H1 (cell line): ENCODE results near the gene SV2A. TPM values are rescaled to one million over a fixed set of nuclear protein-coding genes. Genes with fewer than 3 reads are reported as not detected.

Experiments
- CTCF ChIA-PET: fragments of 300-600 bp; sonication (Branson Sonifier 250); formaldehyde crosslinking; loops from one replicate; lab custom pipeline; 2021; ENCODE audit not compliant: partially characterized antibody; lab: Charles Lee
- POLR2A ChIA-PET: fragments of 300-600 bp; sonication (Branson Sonifier 250); formaldehyde crosslinking; loops from one replicate; lab custom pipeline; 2021; ENCODE audit warnings: inconsistent platforms; ENCODE audit not compliant: partially characterized antibody; lab: Charles Lee
- DNase-seq, 2 experiments: peaks; one replicate each; pipeline versions ENCODE4 v3.0.0 to v3.0.0-alpha.2; 2010 to 2022; ENCODE audit warnings: low spot score in 2 of 2, low read depth in 1 of 2, mixed read lengths in 1 of 2
- FAIRE-seq: peaks from 2 replicates; lab custom pipeline; 2011; peaks lifted over from hg19 to GRCh38; lab: Jason Lieb, UNC
- H2AFZ ChIP-seq: 2 replicates; pipeline ENCODE4 v1.8.1; 2012; ENCODE audit warnings: low read length, inconsistent platforms
- H2AK5ac ChIP-seq: 2 replicates; pipeline ENCODE4 v1.6.1; 2013; ENCODE audit warnings: low read depth, low read length
- H2BK120ac ChIP-seq: replicated peaks from 2 replicates; pipeline ENCODE3; 2013; ENCODE audit warnings: low read depth, low read length, inconsistent platforms
- H2BK12ac ChIP-seq: 2 replicates; pipeline ENCODE4 v1.6.1; 2013; ENCODE audit warnings: low read depth, low read length
- H2BK15ac ChIP-seq: 2 replicates; pipeline ENCODE4 v1.6.1; 2013; ENCODE audit warnings: low read length
- H2BK20ac ChIP-seq: 2 replicates; pipeline ENCODE4 v1.6.1; 2013; ENCODE audit warnings: low read length
- H2BK5ac ChIP-seq: 2 replicates; pipeline ENCODE4 v1.6.1; 2013; ENCODE audit warnings: low read depth, low read length
- H3K14ac ChIP-seq: 2 replicates; pipeline ENCODE4 v1.6.1; 2013; ENCODE audit warnings: inconsistent platforms; ENCODE audit not compliant: insufficient read length
- H3K18ac ChIP-seq: 2 replicates; pipeline ENCODE4 v1.6.1; 2013; ENCODE audit warnings: low read length; ENCODE audit errors: extremely low read depth
- H3K23ac ChIP-seq: 2 replicates; pipeline ENCODE4 v1.6.1; 2013; ENCODE audit warnings: inconsistent platforms; ENCODE audit not compliant: insufficient read length
- H3K23me2 ChIP-seq: 2 replicates; pipeline ENCODE4 v1.6.1; 2013; ENCODE audit warnings: low read depth, low read length
- H3K27ac ChIP-seq: 2 replicates; pipeline ENCODE4 v1.6.1; 2011; ENCODE audit warnings: low read depth, low read length, inconsistent platforms
- H3K27me3 ChIP-seq, 4 experiments: replicated peaks in 1 of 4; 1 replicate in 1 of 4; 2 replicates in 3 of 4; pipeline versions ENCODE4 v1.6.1 to v1.8.1; 2011 to 2013; ENCODE audit warnings: low read length in 3 of 4, mild to moderate bottlenecking in 3 of 4, inconsistent platforms in 2 of 4, mixed read lengths in 2 of 4, moderate library complexity in 1 of 4; ENCODE audit not compliant: control insufficient read depth in 3 of 4, insufficient read depth in 3 of 4; ENCODE audit errors: extremely low read depth in 1 of 4
- H3K36me3 ChIP-seq, 4 experiments: 2 replicates each; pipeline versions ENCODE4 v1.6.1 to v1.8.1; 2011 to 2013; ENCODE audit warnings: mild to moderate bottlenecking in 4 of 4, low read length in 3 of 4, moderate library complexity in 2 of 4, control low read depth in 1 of 4, inconsistent platforms in 1 of 4; ENCODE audit not compliant: insufficient read depth in 4 of 4, control insufficient read depth in 2 of 4
- H3K4ac ChIP-seq: replicated peaks from 2 replicates; pipeline ENCODE3; 2013; ENCODE audit warnings: low read length, low read depth, mixed read lengths, inconsistent platforms; ENCODE audit not compliant: insufficient read length
- H3K4me1 ChIP-seq, 4 experiments: replicated peaks in 1 of 4; 1 replicate in 1 of 4; 2 replicates in 3 of 4; pipeline versions ENCODE4 v1.6.1 to v1.8.1; 2011 to 2013; ENCODE audit warnings: low read length in 3 of 4, inconsistent platforms in 2 of 4, mixed read lengths in 1 of 4; ENCODE audit not compliant: insufficient read depth in 4 of 4, control insufficient read depth in 3 of 4
- H3K4me2 ChIP-seq, 2 experiments: 2 replicates each; pipeline versions ENCODE4 v1.6.1 to v1.8.1; 2011 to 2013; ENCODE audit warnings: low read depth in 2 of 2, low read length in 2 of 2, control low read depth in 1 of 2, inconsistent platforms in 1 of 2, mild to moderate bottlenecking in 1 of 2; ENCODE audit not compliant: insufficient read depth in 1 of 2
- H3K4me3 ChIP-seq, 4 experiments: fragments of 200-600, 300-600 bp in 1 of 4; sonication (generic), shearing (Covaris generic), sonication (Bioruptor Twin) in 1 of 4; 2 replicates each; pipeline versions ENCODE4 v1.5.1 to v1.8.1; 2011 to 2016; ENCODE audit warnings: low read length in 4 of 4, low read depth in 3 of 4, control low read depth in 2 of 4, inconsistent platforms in 2 of 4, mild to moderate bottlenecking in 2 of 4, mixed read lengths in 1 of 4, moderate library complexity in 1 of 4; ENCODE audit not compliant: insufficient read depth in 2 of 4; ENCODE audit errors: extremely low read depth in 1 of 4
- H3K56ac ChIP-seq: replicated peaks from 2 replicates; pipeline ENCODE3; 2013; ENCODE audit warnings: low read depth, mild to moderate bottlenecking, mixed read lengths, low read length, inconsistent platforms; ENCODE audit not compliant: insufficient read length
- H3K79me1 ChIP-seq: 2 replicates; pipeline ENCODE4 v1.6.1; 2013; ENCODE audit warnings: low read depth, low read length, control low read depth
- H3K79me2 ChIP-seq, 2 experiments: 2 replicates each; pipeline versions ENCODE4 v1.6.1 to v1.8.1; 2012 to 2013; ENCODE audit warnings: low read length in 2 of 2, mild to moderate bottlenecking in 2 of 2, inconsistent platforms in 1 of 2; ENCODE audit not compliant: insufficient read depth in 2 of 2, control insufficient read depth in 1 of 2
- H3K9ac ChIP-seq, 4 experiments: replicated peaks in 1 of 4; 1 replicate in 1 of 4; 2 replicates in 3 of 4; pipeline versions ENCODE4 v1.6.1 to v1.8.1; 2011 to 2013; ENCODE audit warnings: low read depth in 3 of 4, low read length in 3 of 4, control low read depth in 2 of 4, mild to moderate bottlenecking in 2 of 4, moderate library complexity in 2 of 4, inconsistent platforms in 1 of 4; ENCODE audit errors: extremely low read depth in 1 of 4
- H3K9me3 ChIP-seq, 2 experiments: 2 replicates each; pipeline versions ENCODE4 v1.6.1 to v1.8.1; 2012 to 2013; ENCODE audit warnings: mild to moderate bottlenecking in 2 of 2, moderate library complexity in 2 of 2, control low read depth in 1 of 2, inconsistent platforms in 1 of 2, low read depth in 1 of 2, low read length in 1 of 2, mixed read lengths in 1 of 2; ENCODE audit not compliant: insufficient read depth in 2 of 2
- H4K20me1 ChIP-seq, 2 experiments: replicated peaks in 1 of 2; 2 replicates each; pipeline versions ENCODE3 to v1.8.1; 2011 to 2013; ENCODE audit warnings: inconsistent platforms in 2 of 2, low read length in 2 of 2, mild to moderate bottlenecking in 1 of 2; ENCODE audit not compliant: insufficient read depth in 2 of 2, control insufficient read depth in 1 of 2
- H4K5ac ChIP-seq: 2 replicates; pipeline ENCODE4 v1.6.1; 2013; ENCODE audit warnings: low read length, low read depth, mixed read lengths, inconsistent platforms; ENCODE audit not compliant: insufficient read length
- H4K8ac ChIP-seq: 2 replicates; pipeline ENCODE4 v1.8.0; 2013; ENCODE audit warnings: mild to moderate bottlenecking, moderate library complexity, low read length, inconsistent platforms; ENCODE audit not compliant: insufficient read depth; ENCODE audit errors: extremely low read depth
- H4K91ac ChIP-seq: replicated peaks from 2 replicates; pipeline ENCODE3; 2013; ENCODE audit warnings: low read length, mixed read lengths, inconsistent platforms; ENCODE audit not compliant: insufficient read length
- CBX5 ChIP-seq: fragments of 300-800, 300-1000 bp; sonication (generic); IDR thresholded peaks from 2 replicates; pipeline ENCODE4 v1.7.1; 2016; ENCODE audit warnings: antibody characterized with exemption, low read length, low read depth
- CBX8 ChIP-seq: fragments of 300-800, 300-1000 bp; sonication (generic); IDR thresholded peaks from 2 replicates; pipeline ENCODE4 v1.7.1; 2016; ENCODE audit warnings: low read depth, low read length, borderline replicate concordance
- CHD1 ChIP-seq: IDR thresholded peaks from 2 replicates; pipeline ENCODE4 v1.6.1; 2012; ENCODE audit warnings: low read depth, low read length, improper control_type of control experiment
- EP300 ChIP-seq, 2 experiments: IDR thresholded peaks; 1 replicate in 1 of 2; 2 replicates in 1 of 2; pipeline ENCODE4 v1.6.1; 2011 to 2012; ENCODE audit warnings: low read depth in 2 of 2, low read length in 2 of 2, mild to moderate bottlenecking in 2 of 2, borderline replicate concordance in 1 of 2, inconsistent platforms in 1 of 2, moderate library complexity in 1 of 2
- GABPA ChIP-seq: IDR thresholded peaks from 2 replicates; pipeline ENCODE4 v1.6.1; 2011; ENCODE audit warnings: mild to moderate bottlenecking, low read length, moderate library complexity, borderline replicate concordance; ENCODE audit not compliant: insufficient read depth
- HDAC2 ChIP-seq, 2 experiments: fragments of 300-600 bp in 1 of 2; sonication (generic) in 1 of 2; IDR thresholded peaks; 2 replicates each; pipeline ENCODE4 v1.6.1; 2011 to 2012; ENCODE audit warnings: low read depth in 2 of 2, low read length in 2 of 2, mild to moderate bottlenecking in 2 of 2, moderate library complexity in 2 of 2, borderline replicate concordance in 1 of 2, inconsistent platforms in 1 of 2
- JUND ChIP-seq: IDR thresholded peaks from 2 replicates; pipeline ENCODE4 v1.6.1; 2011; ENCODE audit warnings: mild to moderate bottlenecking, improper control_type of control experiment, low read length
- NRF1 ChIP-seq: IDR thresholded peaks from 2 replicates; pipeline ENCODE4 v1.6.1; 2011; ENCODE audit warnings: mild to moderate bottlenecking, low read depth, low read length, improper control_type of control experiment
- POLR2A ChIP-seq, 2 experiments: IDR thresholded peaks; 1 replicate in 1 of 2; 2 replicates in 1 of 2; pipeline ENCODE4 v1.6.1; 2011; ENCODE audit warnings: low read depth in 2 of 2, low read length in 2 of 2, mild to moderate bottlenecking in 2 of 2; ENCODE audit errors: control extremely low read depth in 1 of 2
- TAF7 ChIP-seq: optimal IDR thresholded peaks from 2 replicates; pipeline ENCODE3; 2011; ENCODE audit warnings: low read depth, mild to moderate bottlenecking, inconsistent platforms, low read length, moderate library complexity, borderline replicate concordance
- WGBS, 2 experiments: shearing (Covaris generic) in 1 of 2; methylation state at CpG; one replicate each; pipeline versions ENCODE4 v1.1.6 to v1.1.7; 2013 to 2015; ENCODE audit warnings: low lambda C conversion rate in 2 of 2, mixed read lengths in 2 of 2, inconsistent platforms in 1 of 2, low coverage in 1 of 2, missing lambda C conversion rate in 1 of 2; ENCODE audit not compliant: insufficient replicate concordance in 2 of 2, insufficient coverage in 1 of 2, insufficient read length in 1 of 2; ENCODE audit errors: extremely low coverage in 1 of 2, missing lambda C conversion rate in 1 of 2; 5-methylcytosine and 5-hydroxymethylcytosine counted together
- polyA plus RNA-seq, 7 experiments: library from polyadenylated mRNA; depleted of rRNA in 3 of 7; stranded (reverse) in 5 of 7; unstranded in 2 of 7; fragments of >200 nt in 5 of 7; fragments of 200-250 nt in 2 of 7; gene quantifications; 1 replicate in 5 of 7; 2 replicates in 1 of 7; 4 replicates in 1 of 7; pipeline versions ENCODE4 v1.2.1 to v1.2.3, GENCODE V29; 2011 to 2013; ENCODE audit warnings: missing spikeins in 2 of 7, mixed read lengths in 2 of 7
- total RNA-seq: library from RNA; stranded (reverse); fragmentation: NEBNext Ultra II Directional; extraction: Animal tissue kit (Norgen Biotek cat#: 25700); gene quantifications from 2 replicates; pipeline ENCODE4 v1.2.1, GENCODE V29; 2021

The SV2A gene
- total and polyA plus RNA-seq, 2 of the 8 experiments (the other 6 are each of a cell fraction or from before 2014, with no cell fraction given): 41.8 to 51.8 TPM

- peak within 1 kb of the TSS; percentile 87 to 90 for H3K4me2 ChIP-seq
- no peak within 1 kb of the TSS for H2BK20ac ChIP-seq
- peak within 1 kb of the TSS; percentile 89 for H2BK5ac ChIP-seq
- no peaks in the 10 kb centered on the region for H3K9me3 ChIP-seq
- ChIA-PET POLR2A (interaction anchor here (0.8 to 4.3 kb wide), 14 partner anchors 10 to 259 kb away, joined by 3 to 60 read pairs (median 5); partner anchors contain the start of genes BOLA1, MTMR11, OTUD7B and SV2A), CTCF (interaction anchor here (0.7 kb wide), 1 partner anchor 39 kb away, joined by 3 read pairs; no protein-coding TSS in a partner anchor)
- H4K20me1 ChIP-seq: no peaks in the 10 kb centered on the region
- FAIRE-seq (peak; percentile 39), DNase-seq (peak in 1 of 2 experiments; percentile 92)
- H3K4ac ChIP-seq: peak within 1 kb of the TSS; percentile 30
- H3K14ac ChIP-seq: peak within 1 kb of the TSS; percentile 74
- peaks cover 5% of the 10 kb centered on the region for H3K23me2 ChIP-seq
- H3K23ac ChIP-seq: no peak within 1 kb of the TSS
- H3K27me3 ChIP-seq: no peaks in the 10 kb centered on the region
- H3K9ac ChIP-seq: peak within 1 kb of the TSS; percentile 81 to 97 (median 90)
- peak within 1 kb of the TSS; percentile 91 for H3K18ac ChIP-seq
- WGBS, 2 experiments: 0% methylated on average over 43 of the region's 47 CpGs; no CpG with 5 or more reads in 1 of the 2 experiments
- H2BK12ac ChIP-seq: peak within 1 kb of the TSS; percentile 44; the same call in 1 of the 2 replicates
- peaks cover 19 to 40% (median 36%) of the 10 kb centered on the region in 4 experiments for H3K36me3 ChIP-seq
- no peak within 1 kb of the TSS for H2AK5ac ChIP-seq
- H3K4me1 ChIP-seq: peaks cover 0 to 8% (median 4%) of the 10 kb centered on the region in 4 experiments; a peak in 4 of 7 replicates
- no peak within 1 kb of the TSS for H2BK120ac ChIP-seq
- H4K8ac ChIP-seq: peak within 1 kb of the TSS; percentile 98
- H4K91ac ChIP-seq: peak within 1 kb of the TSS; percentile 18
- peaks cover 8 to 28% of the 10 kb centered on the region in 2 experiments for H3K79me2 ChIP-seq
- H2AFZ ChIP-seq: no peak within 1 kb of the TSS; the same call in 1 of the 2 replicates
- peak within 1 kb of the TSS; percentile 85 to 95 (median 94) for H3K4me3 ChIP-seq
- no peak within 1 kb of the TSS for H2BK15ac ChIP-seq
- H3K79me1 ChIP-seq: peaks cover 5% of the 10 kb centered on the region
- H3K56ac ChIP-seq: peak within 1 kb of the TSS; percentile 71
- peak within 1 kb of the TSS; percentile 86 for H4K5ac ChIP-seq
- H3K27ac ChIP-seq: peak within 1 kb of the TSS; percentile 90
- peak; percentile 74; the same call in 1 of the 2 replicates for TF ChIP-seq CHD1
- TF ChIP-seq GABPA: peak; percentile 90
- TF ChIP-seq JUND: 0 out of 2 replicates have a peak, but pooled peaks have one; percentile 3
- TF ChIP-seq TAF7: peak; percentile 81
- no peak for TF ChIP-seq CBX8
- TF ChIP-seq CBX5: no peak
- TF ChIP-seq POLR2A (IDR thresholded peaks at IDR 0.05; ENCODE audit: control extremely low read depth in 1 of 2, low read depth in 2 of 2, low read length in 2 of 2): peak; percentile 92 to 93
- no peak for TF ChIP-seq HDAC2 (IDR thresholded peaks at IDR 0.05; ENCODE audit: borderline replicate concordance in 1 of 2, low read depth in 2 of 2, low read length in 2 of 2)
- no peak for TF ChIP-seq EP300 (IDR thresholded peaks at IDR 0.05; ENCODE audit: borderline replicate concordance in 1 of 2, low read depth in 2 of 2, low read length in 2 of 2)
- TF ChIP-seq NRF1: no peak
Observed at GRCh38 chr1:149927563-149928400, 10.1 kb upstream of the SV2A start, which contains the start of gene SF3B4. Gene SF3B4 (minus strand): TSS chr1:149927803. CDS start chr1:149927759, 44 bp downstream.
